GM12878 (cell line): ENCODE results near the gene DCLK2. TPM values are rescaled to one million over a fixed set of nuclear protein-coding genes. Genes with fewer than 3 reads are reported as not detected.

Experiments
- ATAC-seq: fragments of 200-7000 bp; cut with Tn5 transposase; 3 replicates; pipeline ENCODE4 v1.9.1; 2020; ENCODE audit warnings: mild to moderate bottlenecking, moderate library complexity
- BruUV-seq: library from RNA; stranded (reverse); fragments of 400-500 nt; replicated peaks from 2 replicates; lab custom pipeline; 2021; lab: Mats Ljungman, UMichigan
- CTCF ChIA-PET: fragments of 300-600 bp; sonication (Branson Sonifier 250); formaldehyde crosslinking; extraction: SDS; loops from one replicate; lab custom pipeline; 2021; ENCODE audit warnings: inconsistent platforms; lab: Yijun Ruan, JAX
- POLR2A ChIA-PET: fragments of 350-600 bp; formaldehyde crosslinking; extraction: SDS; loops from one replicate; lab custom pipeline; 2021; ENCODE audit warnings: inconsistent platforms; lab: Charles Lee
- RAD21 ChIA-PET: fragments of 300-600 bp; sonication (Branson Sonifier 250); formaldehyde crosslinking; loops from one replicate; lab custom pipeline; 2023; ENCODE audit warnings: antibody characterized with exemption; ENCODE audit not compliant: unreplicated experiment; lab: Charles Lee
- SMC1A ChIA-PET: fragments of 300-600 bp; sonication (Branson Sonifier 250); formaldehyde crosslinking; loops from one replicate; lab custom pipeline; 2023; ENCODE audit not compliant: unreplicated experiment, uncharacterized antibody; lab: Charles Lee
- DNase-seq: peaks from one replicate; pipeline ENCODE4 v3.0.0-alpha.2; 2011; ENCODE audit warnings: low read depth, low spot score
- FAIRE-seq: peaks from 3 replicates; lab custom pipeline; 2011; peaks lifted over from hg19 to GRCh38; lab: Jason Lieb, UNC
- H2AFZ ChIP-seq: 2 replicates; pipeline ENCODE4 v1.6.0; 2011; ENCODE audit warnings: low read depth, low read length, control low read depth; ENCODE audit not compliant: control insufficient read depth
- H3K27ac ChIP-seq: 2 replicates; pipeline ENCODE4 v1.5.1; 2011; ENCODE audit warnings: control low read depth; ENCODE audit not compliant: control insufficient read depth, insufficient read depth
- H3K27me3 ChIP-seq, 2 experiments: replicated peaks in 1 of 2; 2 replicates each; pipeline versions ENCODE4 v1.6.0 to v1.6.1; 2011; ENCODE audit warnings: low read length in 1 of 2; ENCODE audit not compliant: control insufficient read depth in 2 of 2, insufficient read depth in 2 of 2
- H3K36me3 ChIP-seq, 2 experiments: 2 replicates each; pipeline ENCODE4 v1.5.1; 2011; ENCODE audit warnings: low read length in 1 of 2; ENCODE audit not compliant: control insufficient read depth in 2 of 2, insufficient read depth in 2 of 2
- H3K4me1 ChIP-seq: 2 replicates; pipeline ENCODE4 v1.6.1; 2011; ENCODE audit warnings: mild to moderate bottlenecking, low read length, moderate library complexity, mixed read lengths; ENCODE audit not compliant: control insufficient read depth, insufficient read depth
- H3K4me2 ChIP-seq: 2 replicates; pipeline ENCODE4 v1.6.0; 2011; ENCODE audit warnings: control low read depth; ENCODE audit not compliant: control insufficient read depth, insufficient read depth
- H3K4me3 ChIP-seq: fragments of 200-600 bp; sonication (generic); 2 replicates; pipeline ENCODE4 v1.5.1; 2016
- H3K79me2 ChIP-seq: 2 replicates; pipeline ENCODE4 v1.6.0; 2011; ENCODE audit warnings: low read length; ENCODE audit not compliant: control insufficient read depth, insufficient read depth
- H3K9ac ChIP-seq: 2 replicates; pipeline ENCODE4 v1.8.0; 2011; ENCODE audit warnings: low read length, control low read depth, mixed read lengths; ENCODE audit not compliant: control insufficient read depth, insufficient read depth
- H3K9me3 ChIP-seq: replicated peaks from 3 replicates; pipeline ENCODE4 v1.5.1; 2011; ENCODE audit warnings: mild to moderate bottlenecking, low read length; ENCODE audit not compliant: control insufficient read depth, insufficient read depth
- H4K20me1 ChIP-seq: 2 replicates; pipeline ENCODE4 v1.6.0; 2011; ENCODE audit not compliant: control insufficient read depth, insufficient read depth
- ESRRA ChIP-seq: IDR thresholded peaks from 2 replicates; pipeline ENCODE4 v1.6.1; 2012; ENCODE audit warnings: mild to moderate bottlenecking, low read length, improper control_type of control experiment
- FOS ChIP-seq: IDR thresholded peaks from 3 replicates; pipeline ENCODE4 v1.6.1; 2011; ENCODE audit warnings: borderline replicate concordance; ENCODE audit not compliant: insufficient read length; ENCODE audit errors: extremely low read depth
- PML ChIP-seq: IDR thresholded peaks from 2 replicates; pipeline ENCODE4 v1.6.1; 2012; ENCODE audit warnings: low read length, inconsistent platforms
- POLR2AphosphoS5 ChIP-seq: IDR thresholded peaks from 2 replicates; pipeline ENCODE4 v1.6.1; 2011; ENCODE audit warnings: mild to moderate bottlenecking, low read length, inconsistent platforms
- ZNF24 ChIP-seq: fragments of 450-650 bp; IDR thresholded peaks from 2 replicates; pipeline ENCODE4 v1.6.1; 2017; ENCODE audit warnings: antibody characterized with exemption, mild to moderate bottlenecking
- WGBS: methylation state at CpG from one replicate; pipeline ENCODE4 v1.1.6; 2016; ENCODE audit warnings: low lambda C conversion rate; ENCODE audit not compliant: insufficient replicate concordance, insufficient coverage; ENCODE audit errors: missing lambda C conversion rate; 5-methylcytosine and 5-hydroxymethylcytosine counted together
- in situ Hi-C: fragments of 300-500 bp; cut with MboI; formaldehyde crosslinking; loops from 9 replicates; pipeline ENCODE4 v1.14.3; 2018; ENCODE audit warnings: mixed read lengths
- intact Hi-C: fragments of 100-400 bp; cut with micrococcal nuclease; formaldehyde crosslinking; loops from one replicate; pipeline ENCODE4 v1.14.2; 2022; ENCODE audit not compliant: unreplicated experiment
- polyA plus RNA-seq, 11 experiments: library from polyadenylated mRNA; depleted of rRNA in 4 of 11; unstranded in 6 of 11; stranded (reverse) in 5 of 11; fragments of >200 nt; fragmentation: Nextera tagmentation in 4 of 11; fragmentation: Illumina TruSeq in 1 of 11; extraction: Ambion mirVana in 4 of 11; extraction: Trizol in 1 of 11; gene quantifications; 1 replicate in 1 of 11; 2 replicates in 10 of 11; pipeline versions ENCODE4 v1.2.1 to v1.2.3, GENCODE V29; 2011 to 2016; ENCODE audit warnings: inconsistent platforms in 2 of 11, missing spikeins in 2 of 11, low read depth in 1 of 11
- total RNA-seq, 4 experiments: library from RNA; depleted of rRNA in 3 of 4; stranded (reverse); fragments of >200 nt in 3 of 4; fragmentation: Illumina TruSeq in 1 of 4; extraction: Trizol in 1 of 4; gene quantifications; 2 replicates each; pipeline versions ENCODE4 v1.2.1 to v1.2.3, GENCODE V29; 2013 to 2021
- TF ChIP-seq, protein P1 (sequence below): IDR thresholded peaks from 2 replicates; pipeline ENCODE4 v1.6.1; 2012; ENCODE audit warnings: mild to moderate bottlenecking, low read depth, low read length
- TF ChIP-seq, protein P2 (sequence below): IDR thresholded peaks from 2 replicates; pipeline ENCODE4 v1.6.1; 2012; ENCODE audit warnings: low read depth, low read length, improper control_type of control experiment

Gene DCLK2
- total and polyA plus RNA-seq, 10 of the 15 experiments (the other 5 are each of a cell fraction or from before 2014, with no cell fraction given), result not detected

GRCh38 chr4:150149381-150149780 is 71.1 kb downstream of the DCLK2 start (continued):
- TF ChIP-seq POLR2AphosphoS5, result no peak

GRCh38 chr4:150150629-150151062 is 72.4 kb downstream of the DCLK2 start:
- no peaks in the 10 kb centered on the region for H3K79me2 ChIP-seq
- BruUV-seq, result no TSS peak
- no peak overlapping the region for H3K4me3 ChIP-seq
- H3K27ac ChIP-seq, result no peak overlapping the region
- no peaks in the 10 kb centered on the region for H3K4me1 ChIP-seq
- DNase-seq, result no peak
- TF ChIP-seq ZNF24 (no peak), ESRRA (no peak), PML (no peak), FOS (no peak)
- TF ChIP-seq, protein P1, sequence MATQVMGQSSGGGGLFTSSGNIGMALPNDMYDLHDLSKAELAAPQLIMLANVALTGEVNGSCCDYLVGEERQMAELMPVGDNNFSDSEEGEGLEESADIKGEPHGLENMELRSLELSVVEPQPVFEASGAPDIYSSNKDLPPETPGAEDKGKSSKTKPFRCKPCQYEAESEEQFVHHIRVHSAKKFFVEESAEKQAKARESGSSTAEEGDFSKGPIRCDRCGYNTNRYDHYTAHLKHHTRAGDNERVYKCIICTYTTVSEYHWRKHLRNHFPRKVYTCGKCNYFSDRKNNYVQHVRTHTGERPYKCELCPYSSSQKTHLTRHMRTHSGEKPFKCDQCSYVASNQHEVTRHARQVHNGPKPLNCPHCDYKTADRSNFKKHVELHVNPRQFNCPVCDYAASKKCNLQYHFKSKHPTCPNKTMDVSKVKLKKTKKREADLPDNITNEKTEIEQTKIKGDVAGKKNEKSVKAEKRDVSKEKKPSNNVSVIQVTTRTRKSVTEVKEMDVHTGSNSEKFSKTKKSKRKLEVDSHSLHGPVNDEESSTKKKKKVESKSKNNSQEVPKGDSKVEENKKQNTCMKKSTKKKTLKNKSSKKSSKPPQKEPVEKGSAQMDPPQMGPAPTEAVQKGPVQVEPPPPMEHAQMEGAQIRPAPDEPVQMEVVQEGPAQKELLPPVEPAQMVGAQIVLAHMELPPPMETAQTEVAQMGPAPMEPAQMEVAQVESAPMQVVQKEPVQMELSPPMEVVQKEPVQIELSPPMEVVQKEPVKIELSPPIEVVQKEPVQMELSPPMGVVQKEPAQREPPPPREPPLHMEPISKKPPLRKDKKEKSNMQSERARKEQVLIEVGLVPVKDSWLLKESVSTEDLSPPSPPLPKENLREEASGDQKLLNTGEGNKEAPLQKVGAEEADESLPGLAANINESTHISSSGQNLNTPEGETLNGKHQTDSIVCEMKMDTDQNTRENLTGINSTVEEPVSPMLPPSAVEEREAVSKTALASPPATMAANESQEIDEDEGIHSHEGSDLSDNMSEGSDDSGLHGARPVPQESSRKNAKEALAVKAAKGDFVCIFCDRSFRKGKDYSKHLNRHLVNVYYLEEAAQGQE, result no peak
- TF ChIP-seq, protein P2, sequence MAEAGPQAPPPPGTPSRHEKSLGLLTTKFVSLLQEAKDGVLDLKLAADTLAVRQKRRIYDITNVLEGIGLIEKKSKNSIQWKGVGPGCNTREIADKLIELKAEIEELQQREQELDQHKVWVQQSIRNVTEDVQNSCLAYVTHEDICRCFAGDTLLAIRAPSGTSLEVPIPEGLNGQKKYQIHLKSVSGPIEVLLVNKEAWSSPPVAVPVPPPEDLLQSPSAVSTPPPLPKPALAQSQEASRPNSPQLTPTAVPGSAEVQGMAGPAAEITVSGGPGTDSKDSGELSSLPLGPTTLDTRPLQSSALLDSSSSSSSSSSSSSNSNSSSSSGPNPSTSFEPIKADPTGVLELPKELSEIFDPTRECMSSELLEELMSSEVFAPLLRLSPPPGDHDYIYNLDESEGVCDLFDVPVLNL, result no peak
- in situ Hi-C loops (no loop called here), intact Hi-C loops (no loop called here)
- H3K36me3 ChIP-seq, result no peaks in the 10 kb centered on the region
- ChIA-PET POLR2A (no interaction called here), RAD21 (no interaction called here), SMC1A (no interaction called here), CTCF (no interaction called here)
- no peak overlapping the region for H2AFZ ChIP-seq
- WGBS, result 33% methylated on average over 1 of the region's 1 CpG
- FAIRE-seq, result no peak
- H3K27me3 ChIP-seq, result no peaks in the 10 kb centered on the region; a peak in 1 of 4 replicates
- no peaks in the 10 kb centered on the region for H4K20me1 ChIP-seq
- ATAC-seq, result no peak
- H3K9me3 ChIP-seq, result no peaks in the 10 kb centered on the region
- H3K4me2 ChIP-seq, result no peak overlapping the region
- no peak overlapping the region for H3K9ac ChIP-seq
